ENCODE data around the gene SURF2. TPM values are rescaled to one million over a fixed set of nuclear protein-coding genes. Genes with fewer than 3 reads are reported as not detected.

The SURF2 gene
- total RNA-seq, 1 donor from 2014 or later, result 20.0 TPM

GRCh38 chr9:133362359-133363044, 6.2 kb downstream of the SURF2 start:
- H3K4me1 ChIP-seq (ENCODE audit: insufficient read depth, low read length), result peaks cover 3% of the 10 kb centered on the region
- peaks cover 11% of the 10 kb centered on the region for H3K36me3 Mint-ChIP-seq (ENCODE audit: low read depth, unreplicated experiment)

GRCh38 chr9:133366435-133366834, 10.1 kb downstream of the SURF2 start:
- Histone ChIP-seq H2AFZ (ENCODE audit: low read depth, low read length) (no peak overlapping the region), H3K9ac (ENCODE audit: low read length) (no peak overlapping the region), H3K4me1 (ENCODE audit: insufficient read depth, low read length) (peaks cover 21% of the 10 kb centered on the region), H3K27ac (ENCODE audit: low read depth, low read length) (no peak overlapping the region), H3K27me3 (ENCODE audit: insufficient read depth, low read length) (no peaks in the 10 kb centered on the region), H3K36me3 (ENCODE audit: insufficient read depth, low read length) (peaks cover 61% of the 10 kb centered on the region), H4K20me1 (ENCODE audit: insufficient read depth, low read length) (peaks cover 97% of the 10 kb centered on the region), H3K9me3 (ENCODE audit: insufficient read depth, low read depth, low read length) (no peaks in the 10 kb centered on the region), H3K4me2 (ENCODE audit: low read length) (no peak overlapping the region), H3K4me3 (ENCODE audit: insufficient read depth, low read depth, low read length) (no peak overlapping the region), H3K79me2 (ENCODE audit: insufficient read depth, low read length) (peaks cover 96% of the 10 kb centered on the region)
- peaks cover 20% of the 10 kb centered on the region for H3K36me3 Mint-ChIP-seq (ENCODE audit: low read depth, unreplicated experiment)
- no peak overlapping the region for H3K27ac Mint-ChIP-seq (ENCODE audit: unreplicated experiment)
- peaks cover 44% of the 10 kb centered on the region for H3K4me1 Mint-ChIP-seq (ENCODE audit: low read depth, unreplicated experiment)
- DNase-seq (ENCODE audit: low read depth) (no peak), FAIRE-seq (no peak)
- no peak overlapping the region for H3K4me3 Mint-ChIP-seq (ENCODE audit: unreplicated experiment)
- TF ChIP-seq EZH2 (IDR thresholded peaks at IDR 0.05; ENCODE audit: insufficient read depth, low read length) (no peak), CTCF (IDR thresholded peaks at IDR 0.05; ENCODE audit: insufficient read depth, low read depth, low read length) (no peak)
- no peaks in the 10 kb centered on the region for H3K27me3 Mint-ChIP-seq (ENCODE audit: low read depth, unreplicated experiment)
- no peaks in the 10 kb centered on the region for H3K9me3 Mint-ChIP-seq (ENCODE audit: unreplicated experiment)

More at GRCh38 chr9:133362359-133363044, 6.2 kb downstream of the SURF2 start:
- H3K27ac ChIP-seq (ENCODE audit: low read depth, low read length), result no peak overlapping the region
- Mint-ChIP-seq H3K4me3 (ENCODE audit: unreplicated experiment) (no peak overlapping the region), H3K9me3 (ENCODE audit: unreplicated experiment) (no peaks in the 10 kb centered on the region), H3K27ac (ENCODE audit: unreplicated experiment) (no peak overlapping the region), H3K27me3 (ENCODE audit: low read depth, unreplicated experiment) (no peaks in the 10 kb centered on the region), H3K4me1 (ENCODE audit: low read depth, unreplicated experiment) (peaks cover 31% of the 10 kb centered on the region)
- peaks cover 97% of the 10 kb centered on the region for H4K20me1 ChIP-seq (ENCODE audit: insufficient read depth, low read length)
- peaks cover 92% of the 10 kb centered on the region for H3K79me2 ChIP-seq (ENCODE audit: insufficient read depth, low read length)
- H3K9ac ChIP-seq (ENCODE audit: low read length), result no peak overlapping the region
- H3K9me3 ChIP-seq (ENCODE audit: insufficient read depth, low read depth, low read length), result no peaks in the 10 kb centered on the region
- no peak for DNase-seq (ENCODE audit: low read depth)
- H3K36me3 ChIP-seq (ENCODE audit: insufficient read depth, low read length), result peaks cover 56% of the 10 kb centered on the region
- no peak for FAIRE-seq
- no peak overlapping the region for H3K4me3 ChIP-seq (ENCODE audit: insufficient read depth, low read depth, low read length)
- no peak overlapping the region for H2AFZ ChIP-seq (ENCODE audit: low read depth, low read length)
- no peaks in the 10 kb centered on the region for H3K27me3 ChIP-seq (ENCODE audit: insufficient read depth, low read length)
- TF ChIP-seq CTCF (IDR thresholded peaks at IDR 0.05; ENCODE audit: insufficient read depth, low read depth, low read length) (no peak), EZH2 (IDR thresholded peaks at IDR 0.05; ENCODE audit: insufficient read depth, low read length) (no peak)
- no peak overlapping the region for H3K4me2 ChIP-seq (ENCODE audit: low read length)

- no peak overlapping the region for H2AFZ ChIP-seq (ENCODE audit: low read depth, low read length)
- Mint-ChIP-seq H3K27ac (ENCODE audit: unreplicated experiment) (no peak overlapping the region), H3K27me3 (ENCODE audit: low read depth, unreplicated experiment) (no peaks in the 10 kb centered on the region), H3K36me3 (ENCODE audit: low read depth, unreplicated experiment) (peaks cover 19% of the 10 kb centered on the region), H3K4me3 (ENCODE audit: unreplicated experiment) (no peak overlapping the region), H3K9me3 (ENCODE audit: unreplicated experiment) (no peaks in the 10 kb centered on the region), H3K4me1 (ENCODE audit: low read depth, unreplicated experiment) (peaks cover 51% of the 10 kb centered on the region)
- FAIRE-seq, result no peak
- TF ChIP-seq CTCF (IDR thresholded peaks at IDR 0.05; ENCODE audit: insufficient read depth, low read depth, low read length) (no peak), EZH2 (IDR thresholded peaks at IDR 0.05; ENCODE audit: insufficient read depth, low read length) (no peak)
- DNase-seq (ENCODE audit: low read depth), result no peak
- no peaks in the 10 kb centered on the region for H3K27me3 ChIP-seq (ENCODE audit: insufficient read depth, low read length)
- no peak overlapping the region for H3K9ac ChIP-seq (ENCODE audit: low read length)
- peaks cover 96% of the 10 kb centered on the region for H3K79me2 ChIP-seq (ENCODE audit: insufficient read depth, low read length)
- H3K36me3 ChIP-seq (ENCODE audit: insufficient read depth, low read length), result peaks cover 58% of the 10 kb centered on the region
- H3K4me3 ChIP-seq (ENCODE audit: insufficient read depth, low read depth, low read length), result no peak overlapping the region
- H4K20me1 ChIP-seq (ENCODE audit: insufficient read depth, low read length), result peaks cover 97% of the 10 kb centered on the region
- no peak overlapping the region for H3K4me2 ChIP-seq (ENCODE audit: low read length)
- H3K4me1 ChIP-seq (ENCODE audit: insufficient read depth, low read length), result peaks cover 29% of the 10 kb centered on the region
- H3K9me3 ChIP-seq (ENCODE audit: insufficient read depth, low read depth, low read length), result no peaks in the 10 kb centered on the region
- H3K27ac ChIP-seq (ENCODE audit: low read depth, low read length), result no peak overlapping the region
These were observed 10.9 kb downstream of the SURF2 start for GRCh38 chr9:133367221-133367620.
